Caco-2 (cell line): Measurements from ENCODE around the gene AK5. TPM values are rescaled to one million over a fixed set of nuclear protein-coding genes. Genes with fewer than 3 reads are reported as not detected.

Source experiments
- BruUV-seq: library from RNA; stranded (reverse); fragments of 400-500 nt; replicated peaks from 2 replicates; lab custom pipeline; 2021; lab: Mats Ljungman, UMichigan
- CTCF ChIA-PET: fragments of 300-600 bp; sonication (Branson Sonifier 250); formaldehyde crosslinking; loops from one replicate; lab custom pipeline; 2022; ENCODE audit warnings: antibody characterized with exemption; lab: Charles Lee
- POLR2A ChIA-PET: fragments of 300-600 bp; sonication (Branson Sonifier 250); formaldehyde crosslinking; loops from one replicate; lab custom pipeline; 2022; ENCODE audit warnings: antibody characterized with exemption; lab: Charles Lee
- DNase-seq, 2 experiments: peaks; one replicate each; pipeline versions ENCODE4 v3.0.0 to v3.0.0-alpha.2; 2020 to 2022
- H3K27me3 ChIP-seq: replicated peaks from 2 replicates; pipeline ENCODE4 v1.6.0; 2011; ENCODE audit warnings: low read length; ENCODE audit not compliant: control insufficient read depth, insufficient read depth
- H3K36me3 ChIP-seq: 2 replicates; pipeline ENCODE4 v1.5.1; 2011; ENCODE audit warnings: low read length; ENCODE audit not compliant: control insufficient read depth, insufficient read depth
- H3K4me1 ChIP-seq: fragments of 250-450 bp; sonication (Bioruptor Pico); 2 replicates; pipeline ENCODE4 v1.5.1; 2020; ENCODE audit warnings: mild to moderate bottlenecking
- H3K4me3 ChIP-seq: 2 replicates; pipeline ENCODE4 v1.5.1; 2011; ENCODE audit warnings: low read depth, mild to moderate bottlenecking, control low read depth, low read length
- H3K9me3 ChIP-seq: fragments of 250-450 bp; sonication (Bioruptor Pico); 2 replicates; pipeline ENCODE4 v1.5.1; 2020; ENCODE audit warnings: mild to moderate bottlenecking, moderate library complexity
- H3K27ac Mint-ChIP-seq: one replicate; pipeline ENCODE4 v1.8.0; 2022; ENCODE audit warnings: mixed read lengths; ENCODE audit not compliant: unreplicated experiment
- H3K27me3 Mint-ChIP-seq: one replicate; pipeline ENCODE4 v1.8.0; 2022; ENCODE audit warnings: mixed read lengths; ENCODE audit not compliant: insufficient read depth, unreplicated experiment
- H3K36me3 Mint-ChIP-seq: one replicate; pipeline ENCODE4 v1.8.0; 2022; ENCODE audit warnings: mild to moderate bottlenecking, mixed read lengths; ENCODE audit not compliant: insufficient read depth, unreplicated experiment
- H3K4me1 Mint-ChIP-seq: one replicate; pipeline ENCODE4 v1.8.0; 2022; ENCODE audit warnings: low read depth, mixed read lengths; ENCODE audit not compliant: unreplicated experiment
- H3K4me3 Mint-ChIP-seq: one replicate; pipeline ENCODE4 v1.8.0; 2022; ENCODE audit warnings: mild to moderate bottlenecking, moderate library complexity, mixed read lengths; ENCODE audit not compliant: unreplicated experiment
- H3K9me3 Mint-ChIP-seq: one replicate; pipeline ENCODE4 v1.8.0; 2022; ENCODE audit warnings: mixed read lengths; ENCODE audit not compliant: unreplicated experiment
- CTCF ChIP-seq, 2 experiments: fragments of 200-600 bp in 1 of 2; IDR thresholded peaks; 1 replicate in 1 of 2; 2 replicates in 1 of 2; pipeline versions ENCODE4 v1.5.1 to v1.8.0; 2011 to 2022; ENCODE audit warnings: antibody characterized with exemption in 1 of 2, control low read depth in 1 of 2, inconsistent platforms in 1 of 2, low read depth in 1 of 2, low read length in 1 of 2, mild to moderate bottlenecking in 1 of 2, moderate library complexity in 1 of 2; ENCODE audit not compliant: insufficient read depth in 1 of 2, severe bottlenecking in 1 of 2, unreplicated experiment in 1 of 2
- intact Hi-C: fragments of 100-400 bp; cut with micrococcal nuclease; formaldehyde crosslinking; loops from one replicate; pipeline ENCODE4 v1.10.0; 2022; ENCODE audit not compliant: unreplicated experiment
- total RNA-seq: library from RNA; stranded (reverse); gene quantifications from 2 replicates; pipeline ENCODE4 v1.2.3, GENCODE V29; 2022

Gene AK5
- total RNA-seq, 1 experiment from 2014 or later = not detected

GRCh38 chr1:77375990-77376389 lies 94.2 kb downstream of the AK5 start:
- POLR2A ChIA-PET = no interaction called here
- DNase-seq = no peak
- H3K9me3 Mint-ChIP-seq = no peaks in the 10 kb centered on the region
- Histone ChIP-seq H3K4me3 (no peak overlapping the region), H3K27me3 (no peaks in the 10 kb centered on the region), H3K36me3 (no peaks in the 10 kb centered on the region), H3K9me3 (no peaks in the 10 kb centered on the region), H3K4me1 (peaks cover 13% of the 10 kb centered on the region; the same call in 1 of the 2 replicates)
- intact Hi-C loops = no loop called here
- H3K27ac Mint-ChIP-seq = no peak overlapping the region
- no TSS peak for BruUV-seq
- CTCF ChIA-PET = no interaction called here
- TF ChIP-seq CTCF (IDR thresholded peaks at IDR 0.05; ENCODE audit: insufficient read depth in 1 of 2, low read depth in 1 of 2, low read length in 1 of 2, severe bottlenecking in 1 of 2, unreplicated experiment in 1 of 2) = no peak
- no peaks in the 10 kb centered on the region for H3K36me3 Mint-ChIP-seq
- H3K27me3 Mint-ChIP-seq = no peaks in the 10 kb centered on the region
- peaks cover 7% of the 10 kb centered on the region for H3K4me1 Mint-ChIP-seq
- H3K4me3 Mint-ChIP-seq = no peak overlapping the region

GRCh38 chr1:77378723-77379535 lies 97.1 kb downstream of the AK5 start:
- no peak for DNase-seq

GRCh38 chr1:77382366-77382765 lies 100.5 kb downstream of the AK5 start:
- TF ChIP-seq CTCF (IDR thresholded peaks at IDR 0.05; ENCODE audit: insufficient read depth in 1 of 2, low read depth in 1 of 2, low read length in 1 of 2, severe bottlenecking in 1 of 2, unreplicated experiment in 1 of 2) = no peak
- BruUV-seq = no TSS peak
- Histone ChIP-seq H3K4me3 (no peak overlapping the region), H3K36me3 (no peaks in the 10 kb centered on the region), H3K27me3 (no peaks in the 10 kb centered on the region), H3K4me1 (peaks cover 13% of the 10 kb centered on the region; the same call in 1 of the 2 replicates), H3K9me3 (no peaks in the 10 kb centered on the region)
- H3K9me3 Mint-ChIP-seq = no peaks in the 10 kb centered on the region
- H3K27ac Mint-ChIP-seq = no peak overlapping the region
- ChIA-PET CTCF (no interaction called here), POLR2A (no interaction called here)
- no peaks in the 10 kb centered on the region for H3K27me3 Mint-ChIP-seq
- no peaks in the 10 kb centered on the region for H3K36me3 Mint-ChIP-seq
- no peak overlapping the region for H3K4me3 Mint-ChIP-seq
- intact Hi-C loops = no loop called here
- peaks cover 7% of the 10 kb centered on the region for H3K4me1 Mint-ChIP-seq
- DNase-seq = no peak

More at GRCh38 chr1:77378723-77379535, 97.1 kb downstream of the AK5 start:
- H3K9me3 ChIP-seq = no peaks in the 10 kb centered on the region
- peaks cover 13% of the 10 kb centered on the region; the same call in 1 of the 2 replicates for H3K4me1 ChIP-seq
- intact Hi-C loops = no loop called here
- no peak for TF ChIP-seq CTCF (IDR thresholded peaks at IDR 0.05; ENCODE audit: insufficient read depth in 1 of 2, low read depth in 1 of 2, low read length in 1 of 2, severe bottlenecking in 1 of 2, unreplicated experiment in 1 of 2)
- H3K4me1 Mint-ChIP-seq = peaks cover 7% of the 10 kb centered on the region
- H3K4me3 Mint-ChIP-seq = peak overlapping the region; percentile 19
- ChIA-PET POLR2A (no interaction called here), CTCF (interaction anchor here (0.5 kb wide), 1 partner anchor 41 kb away, joined by 5 read pairs; no protein-coding TSS in a partner anchor)
- H3K36me3 ChIP-seq = no peaks in the 10 kb centered on the region
- no peaks in the 10 kb centered on the region for H3K27me3 ChIP-seq
- no TSS peak for BruUV-seq
- H3K27ac Mint-ChIP-seq = no peak overlapping the region
- H3K27me3 Mint-ChIP-seq = no peaks in the 10 kb centered on the region
- no peaks in the 10 kb centered on the region for H3K9me3 Mint-ChIP-seq
- H3K4me3 ChIP-seq = no peak overlapping the region
- no peaks in the 10 kb centered on the region for H3K36me3 Mint-ChIP-seq
